DOHH2 (cell line): ENCODE measurements around the gene MAPK12.

Experiments
- H3F3A ChIP-seq: fragments of 200-600 bp; sonication (generic), shearing (Covaris generic); 2 replicates; pipeline ENCODE4 v1.6.0; 2016; ENCODE audit warnings: antibody characterized with exemption, mild to moderate bottlenecking; ENCODE audit not compliant: control insufficient read depth, insufficient read depth
- H3K27ac ChIP-seq: fragments of 200-600 bp; sonication (generic); 2 replicates; pipeline ENCODE4 v1.5.1; 2014; ENCODE audit warnings: low read depth, mild to moderate bottlenecking, low read length, moderate library complexity
- H3K27me3 ChIP-seq: fragments of 200-600 bp; sonication (generic); 2 replicates; pipeline ENCODE4 v1.6.1; 2014; ENCODE audit warnings: mild to moderate bottlenecking, low read length, mixed read lengths; ENCODE audit not compliant: control insufficient read depth
- H3K36me3 ChIP-seq: fragments of 200-600 bp; sonication (generic); 2 replicates; pipeline ENCODE4 v1.6.1; 2014; ENCODE audit warnings: mild to moderate bottlenecking, low read length, moderate library complexity, mixed read lengths; ENCODE audit not compliant: control insufficient read depth
- H3K4me1 ChIP-seq: fragments of 200-600 bp; sonication (generic); 2 replicates; pipeline ENCODE4 v1.6.1; 2014; ENCODE audit warnings: mild to moderate bottlenecking, low read length, mixed read lengths; ENCODE audit not compliant: control insufficient read depth
- H3K4me2 ChIP-seq: fragments of 200-600 bp; sonication (generic); 2 replicates; pipeline ENCODE4 v1.6.0; 2014; ENCODE audit warnings: mild to moderate bottlenecking, low read length, moderate library complexity
- H3K4me3 ChIP-seq: fragments of 200-600 bp; sonication (generic); 2 replicates; pipeline ENCODE4 v1.5.1; 2014; ENCODE audit warnings: mild to moderate bottlenecking, low read length, mixed read lengths
- H3K79me2 ChIP-seq: fragments of 200-600 bp; sonication (generic); 2 replicates; pipeline ENCODE4 v1.6.1; 2014; ENCODE audit warnings: mild to moderate bottlenecking, low read length, mixed read lengths; ENCODE audit not compliant: control insufficient read depth
- H3K9me2 ChIP-seq: fragments of 200-600 bp; sonication (generic); replicated peaks from 2 replicates; pipeline ENCODE4 v1.6.1; 2014; ENCODE audit warnings: mild to moderate bottlenecking, low read length, mixed read lengths; ENCODE audit not compliant: control insufficient read depth
- H3K9me3 ChIP-seq: fragments of 200-600 bp; sonication (generic); 2 replicates; pipeline ENCODE4 v1.6.1; 2014; ENCODE audit warnings: antibody characterized with exemption, low read length, mixed read lengths; ENCODE audit not compliant: control insufficient read depth, insufficient read depth
- H4K20me1 ChIP-seq: fragments of 200-600 bp; sonication (generic); 2 replicates; pipeline ENCODE4 v1.6.0; 2014; ENCODE audit warnings: low read depth, mild to moderate bottlenecking, antibody characterized with exemption, low read length, moderate library complexity; ENCODE audit not compliant: control insufficient read depth, insufficient read depth
- CTCF ChIP-seq: fragments of 200-600 bp; sonication (generic); IDR thresholded peaks from one replicate; pipeline ENCODE4 v1.5.1; 2014; ENCODE audit warnings: antibody characterized with exemption, mild to moderate bottlenecking, low read depth, low read length; ENCODE audit not compliant: poor library complexity, severe bottlenecking
- EZH2phosphoT487 ChIP-seq: fragments of 200-600 bp; sonication (generic); IDR thresholded peaks from 2 replicates; pipeline ENCODE4 v1.6.1; 2017; ENCODE audit warnings: borderline replicate concordance, mild to moderate bottlenecking, antibody characterized with exemption, low read length, moderate library complexity, mixed read lengths

The MAPK12 gene

GRCh38 chr22:50280022-50280707 is 18.7 kb upstream of the MAPK12 start:
- Histone ChIP-seq H4K20me1 (no peaks in the 10 kb centered on the region), H3K79me2 (no peaks in the 10 kb centered on the region), H3F3A (peaks cover 7% of the 10 kb centered on the region; the same call in 1 of the 2 replicates), H3K4me1 (peaks cover 10% of the 10 kb centered on the region), H3K4me3 (no peak overlapping the region), H3K27me3 (no peaks in the 10 kb centered on the region), H3K27ac (no peak overlapping the region), H3K9me2 (no peaks in the 10 kb centered on the region), H3K4me2 (no peak overlapping the region), H3K36me3 (peaks cover 82% of the 10 kb centered on the region), H3K9me3 (peaks cover 8% of the 10 kb centered on the region; the same call in 1 of the 2 replicates)
- no peak for TF ChIP-seq EZH2phosphoT487
- TF ChIP-seq CTCF = no peak

- Histone ChIP-seq H3K4me3 (no peak overlapping the region), H3K27me3 (no peaks in the 10 kb centered on the region), H4K20me1 (no peaks in the 10 kb centered on the region), H3F3A (peaks cover 7% of the 10 kb centered on the region; the same call in 1 of the 2 replicates), H3K79me2 (no peaks in the 10 kb centered on the region), H3K27ac (no peak overlapping the region), H3K4me1 (peaks cover 10% of the 10 kb centered on the region), H3K36me3 (peaks cover 83% of the 10 kb centered on the region), H3K9me3 (peaks cover 8% of the 10 kb centered on the region; the same call in 1 of the 2 replicates), H3K9me2 (no peaks in the 10 kb centered on the region), H3K4me2 (no peak overlapping the region)
- TF ChIP-seq CTCF (no peak), EZH2phosphoT487 (no peak)
Observed at GRCh38 chr22:50278956-50279619, 17.6 kb upstream of the MAPK12 start.

- peaks cover 7% of the 10 kb centered on the region; the same call in 1 of the 2 replicates for H3F3A ChIP-seq
- no peaks in the 10 kb centered on the region for H3K79me2 ChIP-seq
- peaks cover 81% of the 10 kb centered on the region for H3K36me3 ChIP-seq
- no peak for TF ChIP-seq CTCF
- TF ChIP-seq EZH2phosphoT487 = no peak
- no peaks in the 10 kb centered on the region for H3K27me3 ChIP-seq
- peaks cover 10% of the 10 kb centered on the region for H3K4me1 ChIP-seq
- no peak overlapping the region for H3K27ac ChIP-seq
- H4K20me1 ChIP-seq = no peaks in the 10 kb centered on the region
- H3K9me2 ChIP-seq = no peaks in the 10 kb centered on the region
- H3K4me3 ChIP-seq = no peak overlapping the region
- peaks cover 8% of the 10 kb centered on the region; the same call in 1 of the 2 replicates for H3K9me3 ChIP-seq
- no peak overlapping the region for H3K4me2 ChIP-seq
Observed at GRCh38 chr22:50278461-50278860, 17.0 kb upstream of the MAPK12 start.
